Posterior cingulate gyrus (tissue), 11 donors: ENCODE data around the gene RAB4B.
"Not testable (repeated sequence)": the region's sequence is repeated elsewhere in the genome, so short reads cannot be mapped to it uniquely, and the experiment has no call there.

Experiments
- DNase-seq, 10 donors: peaks; one replicate each; pipeline versions ENCODE4 v3.0.0 to v3.0.0-alpha.2; 2020 to 2021; ENCODE audit warnings: mixed read lengths in 3 of 10
- intact Hi-C: fragments of 100-400 bp; cut with DNase I; formaldehyde crosslinking; loops from one replicate; pipeline ENCODE4 v1.15.1; 2023

The RAB4B gene

DNA sequence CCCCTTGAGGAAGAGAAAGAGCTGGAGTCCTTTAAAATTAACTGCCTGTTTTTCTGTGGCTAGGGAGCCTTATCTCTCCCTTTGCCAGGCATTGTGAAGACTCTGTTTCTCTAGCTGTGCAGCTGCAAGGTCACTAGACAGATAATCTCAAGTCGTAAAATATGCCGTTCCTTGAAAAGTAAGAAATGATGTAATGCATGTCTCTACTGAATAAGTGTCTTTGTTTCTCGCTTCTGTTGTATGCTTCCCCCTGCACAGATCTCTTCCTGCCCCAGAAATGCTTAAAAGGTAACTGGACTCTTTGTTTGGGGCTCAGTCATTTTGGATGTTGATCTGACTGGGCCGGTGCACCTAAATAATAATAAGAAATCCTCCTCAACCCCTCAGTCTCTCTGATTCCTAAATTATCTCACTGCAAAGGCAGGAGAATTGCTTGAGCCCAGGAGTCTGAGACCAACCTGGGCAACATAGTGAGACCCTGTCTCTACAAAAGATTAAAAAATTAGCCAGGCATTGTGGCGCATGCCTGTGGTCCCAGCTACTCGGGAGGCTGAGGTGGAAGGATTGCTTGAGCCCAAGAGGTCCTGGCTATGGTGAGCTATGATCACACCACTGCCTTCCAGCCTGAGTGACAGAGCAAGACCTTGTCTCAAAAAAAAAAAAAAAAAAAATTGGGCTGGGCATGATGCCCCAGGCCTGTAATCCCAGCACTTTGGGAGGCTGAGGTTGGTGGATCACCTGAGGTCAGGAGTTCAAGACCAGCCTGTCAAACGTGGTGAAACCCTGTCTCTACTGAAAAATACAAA lies 55.9 kb downstream of the RAB4B start:
- DNase-seq, intact Hi-C loops: not testable (repeated sequence)

DNA sequence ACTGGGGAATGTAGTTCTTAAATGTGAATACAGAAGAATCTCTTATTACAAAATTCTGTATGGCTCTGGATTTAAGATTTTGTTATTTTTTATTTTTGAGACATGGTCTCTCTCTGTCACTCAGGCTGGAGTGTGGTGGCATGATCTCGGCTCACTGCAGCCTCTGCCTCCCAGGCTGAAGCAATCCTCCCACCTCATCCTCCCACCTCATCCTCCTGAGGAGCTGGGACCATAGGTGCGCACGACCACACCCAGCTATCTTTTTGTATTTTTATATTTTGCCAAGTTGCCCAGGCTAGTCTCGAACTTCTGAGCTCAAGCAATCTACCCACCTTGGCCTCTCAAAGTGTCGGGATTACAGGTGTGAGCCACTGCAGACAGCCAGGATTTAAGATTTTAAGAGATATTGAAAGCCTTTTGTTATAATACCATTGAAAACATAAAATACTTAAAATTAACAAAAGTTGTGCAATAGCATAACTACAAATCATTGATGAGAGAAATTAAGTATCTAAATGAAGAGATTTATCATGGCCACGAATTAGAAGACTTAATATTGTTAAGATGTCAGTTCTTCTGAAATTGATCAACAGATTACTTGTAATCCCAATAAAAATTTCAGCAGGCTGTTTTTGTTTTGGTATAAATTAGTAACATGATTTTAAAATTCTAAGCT lies 58.8 kb downstream of the RAB4B start:
- intact Hi-C loops = no loop called here

DNA sequence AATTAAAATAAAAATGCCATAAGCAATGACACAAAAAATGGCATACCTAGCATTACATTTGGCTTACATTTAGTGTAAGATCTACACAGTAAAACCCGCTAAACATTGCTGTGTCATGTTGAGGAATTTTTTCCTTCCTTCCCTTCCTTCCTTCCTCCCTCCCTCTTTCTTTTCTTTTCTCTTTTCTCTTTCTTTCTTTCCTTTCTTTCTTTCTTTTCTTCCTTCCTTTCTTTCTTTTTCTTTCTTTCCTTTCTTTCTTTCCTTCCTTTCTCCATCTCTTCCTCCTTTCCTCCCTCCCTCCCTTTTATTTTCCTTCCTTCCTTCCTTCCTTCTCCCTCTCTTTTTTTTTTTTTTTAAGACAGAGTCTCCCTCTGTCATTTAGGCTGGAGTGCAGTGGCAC lies 60.4 kb downstream of the RAB4B start:
- intact Hi-C loops, DNase-seq: not testable (repeated sequence)

More for the DNA sequence above, 58.8 kb downstream of the RAB4B start:
- DNase-seq = no peak

DNA sequence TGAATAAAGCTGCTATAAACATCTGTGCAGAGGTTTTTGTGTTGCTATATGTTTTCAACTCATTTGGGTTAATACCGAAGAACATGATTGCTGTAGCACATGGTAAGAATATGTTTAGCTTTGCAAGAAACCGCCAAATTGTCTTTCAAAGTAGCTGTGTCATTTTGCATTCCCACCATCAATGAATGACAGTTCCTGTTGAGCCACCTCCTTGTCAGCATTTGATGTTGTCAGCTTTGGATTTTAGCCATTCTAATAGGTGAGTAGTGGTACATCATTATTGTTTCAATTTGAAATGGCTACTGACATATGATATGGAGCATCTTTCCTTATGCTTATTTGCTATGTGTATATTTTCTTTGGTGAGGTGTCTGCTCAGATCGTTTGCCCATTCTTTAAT lies 64.0 kb downstream of the RAB4B start:
- intact Hi-C loops, DNase-seq: not testable (repeated sequence)

DNA sequence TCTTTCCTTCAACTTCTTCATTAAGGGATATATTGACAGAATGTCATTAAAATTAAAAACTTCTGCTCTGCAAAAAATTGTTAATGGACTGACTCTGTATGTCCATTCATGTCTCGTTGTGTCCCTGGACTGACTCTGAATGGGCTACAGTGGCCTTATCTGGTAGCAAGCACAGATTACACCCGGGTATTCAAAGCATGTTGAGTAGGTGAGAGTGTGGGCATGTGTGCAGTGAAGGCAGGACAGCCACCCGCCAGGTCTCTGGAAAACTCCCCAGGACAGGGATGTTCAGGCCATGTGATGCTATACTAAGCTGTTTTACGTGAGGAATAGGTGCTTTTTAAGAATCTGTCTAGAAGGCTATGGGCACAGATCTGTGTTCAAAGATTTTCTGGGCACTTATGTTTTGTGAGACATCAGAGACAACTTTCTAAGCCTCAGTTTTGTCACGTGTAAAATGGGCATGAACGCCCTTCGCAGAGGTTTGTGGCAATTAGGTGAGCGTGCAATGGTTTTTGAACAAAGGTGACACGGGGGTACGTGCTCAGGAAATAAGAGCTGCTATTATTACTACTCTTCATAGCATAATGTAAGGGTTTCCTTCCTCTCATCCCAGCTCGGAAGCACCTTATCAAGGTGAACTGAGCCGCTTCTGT lies 65.1 kb downstream of the RAB4B start:
- intact Hi-C loops, DNase-seq: not testable (repeated sequence)

DNA sequence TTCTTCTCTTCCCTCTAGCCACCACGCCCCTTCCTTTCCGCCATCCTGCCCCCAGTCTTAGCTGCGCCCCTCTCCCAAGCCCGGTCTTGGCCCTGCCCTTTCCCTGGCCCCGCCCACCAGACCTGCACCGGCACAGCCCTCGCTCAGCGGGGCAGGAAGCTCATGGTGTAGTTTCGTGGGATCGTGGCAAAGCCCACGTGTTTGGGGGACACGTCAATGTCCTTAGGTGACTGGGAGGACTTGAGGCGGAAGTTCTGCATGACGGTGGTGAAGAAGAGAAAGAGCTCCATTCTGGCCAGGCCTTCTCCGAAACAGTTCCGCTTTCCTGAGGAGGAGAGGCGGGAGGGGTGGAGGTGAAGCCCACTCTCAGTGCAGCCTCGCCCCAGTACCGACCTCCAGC lies 65.6 kb downstream of the RAB4B start:
- intact Hi-C loops, DNase-seq: not testable (repeated sequence)
